HuH-7.5 (cell line): Measurements from ENCODE around the gene PHAX.
"Not testable (repeated sequence)": the region's sequence is repeated elsewhere in the genome, so short reads cannot be mapped to it uniquely, and the experiment has no call there.

Experiments used
- DNase-seq: peaks from one replicate; pipeline ENCODE4 v3.0.0; 2011; ENCODE audit warnings: low spot score

PHAX gene, protein sequence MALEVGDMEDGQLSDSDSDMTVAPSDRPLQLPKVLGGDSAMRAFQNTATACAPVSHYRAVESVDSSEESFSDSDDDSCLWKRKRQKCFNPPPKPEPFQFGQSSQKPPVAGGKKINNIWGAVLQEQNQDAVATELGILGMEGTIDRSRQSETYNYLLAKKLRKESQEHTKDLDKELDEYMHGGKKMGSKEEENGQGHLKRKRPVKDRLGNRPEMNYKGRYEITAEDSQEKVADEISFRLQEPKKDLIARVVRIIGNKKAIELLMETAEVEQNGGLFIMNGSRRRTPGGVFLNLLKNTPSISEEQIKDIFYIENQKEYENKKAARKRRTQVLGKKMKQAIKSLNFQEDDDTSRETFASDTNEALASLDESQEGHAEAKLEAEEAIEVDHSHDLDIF

DNA sequence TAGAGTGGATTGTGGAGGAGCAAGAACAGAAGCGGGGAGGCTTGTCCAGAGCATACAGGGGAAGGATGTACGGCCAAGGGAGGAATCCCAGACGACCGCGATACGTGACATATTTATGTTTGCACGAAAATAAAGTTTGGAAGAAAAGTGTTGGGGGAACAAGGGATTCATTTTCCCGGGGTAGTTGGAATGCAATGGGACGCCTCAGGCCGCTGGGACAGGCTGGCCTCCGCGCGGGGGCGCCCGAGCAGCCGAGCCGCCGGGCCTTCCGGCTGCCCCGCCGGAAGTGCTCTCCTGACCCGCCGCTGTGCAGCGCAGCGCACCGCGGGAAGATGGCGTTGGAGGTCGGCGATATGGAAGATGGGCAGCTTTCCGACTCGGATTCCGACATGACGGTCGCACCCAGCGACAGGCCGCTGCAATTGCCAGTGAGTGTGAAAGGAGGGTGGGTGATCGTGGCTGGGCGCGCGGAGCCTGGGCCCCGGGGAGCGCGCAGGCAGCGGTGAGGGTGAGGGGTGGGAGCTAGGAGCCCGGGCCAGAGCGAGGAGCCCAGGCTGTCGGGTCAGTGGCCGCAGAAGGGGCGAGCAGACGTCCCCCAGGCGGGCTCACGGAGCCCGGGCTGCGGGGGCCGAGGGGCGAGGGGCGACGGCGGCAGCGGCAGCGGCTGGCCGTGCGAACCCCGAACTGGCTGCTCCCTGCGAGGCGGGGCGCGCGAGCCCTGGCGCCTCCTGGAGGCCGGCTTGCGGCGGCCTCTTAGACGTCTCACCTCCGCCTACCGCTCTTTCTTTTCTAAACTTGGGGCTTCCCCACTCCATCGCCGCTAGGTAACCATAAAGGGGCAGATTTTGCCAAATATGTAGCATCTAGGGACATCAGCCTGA is at the start of gene PHAX:
Gene PHAX, plus strand, starts transcription at position 317 of the 881 bp plus-strand sequence. Its CDS starts 16 bp downstream, at position 333.
- DNase-seq, result peak; percentile 74

DNA sequence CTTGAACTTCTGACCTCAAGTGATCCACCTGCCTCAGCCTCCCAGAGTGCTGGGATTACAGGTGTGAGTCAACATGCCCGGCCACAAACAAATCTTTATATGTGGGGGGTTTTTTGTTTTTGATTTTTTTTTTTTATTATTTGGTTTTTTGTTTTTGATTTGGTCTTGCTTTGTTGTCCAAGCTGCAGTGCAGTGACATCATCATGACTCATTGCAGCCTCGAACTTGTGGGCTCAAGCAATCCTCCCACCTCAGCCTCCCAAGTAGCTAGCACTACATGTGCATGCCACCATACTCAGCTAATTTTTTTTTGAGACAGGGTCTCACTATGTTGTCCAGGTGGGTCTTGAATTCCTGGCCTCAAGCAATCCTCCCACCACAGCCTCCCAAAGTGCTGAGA is 48.1 kb upstream of the PHAX start:
- DNase-seq, result no peak

DNA sequence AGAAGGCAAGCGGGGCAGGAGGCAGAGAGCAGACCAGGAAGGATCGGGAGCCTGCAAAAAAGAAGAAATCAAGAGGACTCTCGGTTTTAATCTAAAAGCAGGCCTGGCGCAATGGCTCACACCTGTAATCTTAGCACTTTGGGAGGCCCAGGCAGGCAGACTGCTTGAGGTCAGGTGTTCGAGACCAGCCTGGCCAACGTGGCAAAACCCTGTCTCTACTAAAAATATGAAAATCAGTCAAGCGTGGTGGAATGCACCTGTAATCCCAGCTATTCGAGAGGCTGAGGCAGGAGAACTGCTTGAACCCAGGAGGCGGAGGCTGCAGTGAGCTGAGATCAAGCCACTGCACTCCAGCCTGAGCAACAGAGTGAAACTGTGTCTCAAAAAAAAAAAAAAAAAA is 45.6 kb upstream of the PHAX start:
- not testable (repeated sequence) for DNase-seq

DNA sequence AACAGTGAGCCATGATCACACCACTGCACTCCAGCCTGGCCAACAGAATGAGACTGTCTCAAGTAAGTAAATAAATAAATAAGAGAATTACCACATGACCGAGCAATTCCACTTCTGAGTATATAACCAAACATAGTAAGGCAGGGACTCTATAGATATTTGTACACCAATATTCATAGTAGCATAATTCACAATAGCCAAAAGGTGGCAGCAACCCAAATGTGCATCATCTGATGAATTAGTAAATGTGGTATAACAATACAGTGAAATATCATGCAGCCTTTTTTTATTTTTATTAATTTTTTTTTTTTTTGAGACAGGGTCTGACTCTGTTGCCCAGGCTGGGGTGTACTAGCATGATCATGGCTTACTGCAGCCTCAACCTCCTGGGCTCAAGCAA is 38.8 kb upstream of the PHAX start:
- DNase-seq, result no peak

DNA sequence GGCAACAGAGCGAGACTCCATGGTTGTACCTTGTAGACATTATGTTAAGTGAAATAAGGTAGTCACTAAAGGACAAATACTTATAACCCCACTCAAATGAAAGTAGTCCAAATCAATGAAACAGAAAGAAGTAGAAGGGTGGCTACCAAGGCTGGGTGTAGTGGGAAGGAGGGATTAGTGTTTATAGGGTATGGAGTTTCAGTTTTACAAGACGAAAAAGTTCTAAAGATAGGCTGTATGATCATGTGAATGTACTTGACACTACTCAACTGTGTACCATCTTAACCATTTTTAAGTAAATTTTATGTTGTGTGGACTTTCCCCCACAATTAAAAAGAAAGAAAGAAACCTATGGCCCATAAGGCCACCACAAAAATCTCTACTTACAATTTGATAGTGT is 37.9 kb upstream of the PHAX start:
- no peak for DNase-seq

DNA sequence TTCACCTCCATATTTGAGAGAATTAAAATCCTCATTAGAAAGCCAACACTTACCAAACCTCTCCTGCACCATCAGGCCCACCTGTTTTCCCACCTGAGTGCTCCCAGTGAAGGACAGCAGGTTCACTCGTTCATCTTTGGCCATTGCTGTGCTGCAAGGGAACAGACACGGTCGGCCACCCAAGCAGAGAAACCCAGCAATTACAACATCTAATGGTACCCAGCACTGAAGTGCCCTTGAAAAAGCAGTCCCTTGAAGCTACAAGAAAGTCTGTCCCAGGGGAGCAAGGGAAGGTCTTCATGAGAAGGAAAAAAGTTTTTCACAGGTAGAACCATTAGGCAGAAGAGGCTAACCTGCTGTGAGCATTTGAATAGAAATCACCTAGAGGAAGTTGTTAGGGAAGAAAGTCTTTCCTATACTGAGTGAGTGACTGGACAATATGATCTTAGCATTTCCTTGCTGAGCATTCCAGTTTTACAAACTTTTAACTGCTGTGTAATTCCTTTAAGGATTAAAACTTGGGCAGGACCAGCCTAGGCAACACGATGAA is 32.5 kb upstream of the PHAX start:
- DNase-seq, result no peak

DNA sequence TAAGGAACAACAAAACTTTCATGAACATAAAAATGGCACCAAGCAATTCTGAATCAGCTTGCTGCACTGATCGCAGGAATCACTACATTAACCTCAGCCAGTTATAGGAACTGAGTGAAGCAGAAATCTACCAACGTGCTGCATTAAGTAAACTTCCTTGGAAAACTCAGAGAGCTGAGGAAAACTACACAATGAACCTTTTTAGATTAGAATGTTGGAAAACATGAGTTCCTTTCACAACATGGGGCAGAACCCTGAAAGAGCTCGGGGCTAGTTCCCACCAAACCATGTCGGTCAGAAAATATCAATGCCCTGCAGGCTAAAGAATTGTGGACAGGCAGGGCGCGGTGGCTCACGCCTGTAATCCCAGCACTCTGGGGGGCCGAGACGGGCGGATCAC is 25.1 kb upstream of the PHAX start:
- DNase-seq, result no peak

DNA sequence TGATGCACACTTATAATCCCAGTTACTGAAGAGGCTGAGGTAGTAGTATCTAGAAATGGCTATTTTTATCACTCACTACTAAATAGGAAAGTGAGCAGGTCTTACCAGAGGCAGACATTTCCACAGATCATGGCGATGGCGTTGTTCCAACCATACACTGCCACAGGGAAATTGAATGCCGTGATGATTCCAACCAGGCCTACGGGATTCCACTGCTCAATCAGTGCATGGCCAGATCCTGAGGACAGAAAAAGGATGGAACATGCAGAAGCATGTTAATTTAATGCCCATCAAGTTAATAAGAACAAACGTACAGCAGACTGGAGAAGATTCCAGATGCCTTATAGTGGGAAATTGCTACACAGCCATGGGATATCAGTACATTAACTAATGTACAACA is 23.8 kb upstream of the PHAX start:
- DNase-seq, result no peak

DNA sequence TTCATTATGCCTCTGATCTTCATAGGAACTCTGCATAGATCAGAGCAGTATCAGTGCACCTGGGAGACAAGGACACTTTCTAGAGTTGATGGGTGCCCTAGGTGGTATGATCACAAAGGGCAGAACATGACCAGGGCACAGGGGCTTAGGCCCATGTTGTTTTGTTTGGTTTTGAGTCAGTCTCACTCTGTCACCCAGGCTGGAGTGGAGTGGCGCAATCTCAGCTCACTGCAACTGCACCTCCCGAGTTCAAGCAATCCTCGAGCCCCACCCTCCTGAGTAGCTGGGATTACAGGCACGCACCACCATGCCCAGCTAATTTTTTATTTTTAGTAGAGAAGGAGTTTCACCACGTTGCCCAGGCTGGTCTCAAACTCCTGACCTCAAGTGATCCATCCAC is 23.3 kb upstream of the PHAX start:
- DNase-seq, result no peak

DNA sequence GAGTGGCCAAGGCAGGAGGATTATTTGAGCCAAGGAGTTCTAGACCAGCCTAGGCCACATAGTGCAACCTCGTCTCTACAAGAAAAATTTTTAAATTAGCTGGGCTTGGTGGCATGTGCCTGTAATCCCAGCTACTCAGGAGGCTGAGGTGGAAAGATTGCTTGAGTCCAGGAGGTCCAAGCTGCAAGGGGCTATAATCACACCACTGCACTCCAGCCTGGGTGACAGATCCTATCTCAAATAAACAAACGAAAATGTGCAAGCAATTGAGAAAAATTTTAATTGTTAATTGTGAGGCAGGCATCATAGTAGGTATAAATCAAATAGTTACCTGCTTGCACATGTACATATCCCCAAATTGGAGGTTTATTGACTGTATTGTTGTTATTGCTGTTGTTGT is 21.0 kb upstream of the PHAX start:
- no peak for DNase-seq

DNA sequence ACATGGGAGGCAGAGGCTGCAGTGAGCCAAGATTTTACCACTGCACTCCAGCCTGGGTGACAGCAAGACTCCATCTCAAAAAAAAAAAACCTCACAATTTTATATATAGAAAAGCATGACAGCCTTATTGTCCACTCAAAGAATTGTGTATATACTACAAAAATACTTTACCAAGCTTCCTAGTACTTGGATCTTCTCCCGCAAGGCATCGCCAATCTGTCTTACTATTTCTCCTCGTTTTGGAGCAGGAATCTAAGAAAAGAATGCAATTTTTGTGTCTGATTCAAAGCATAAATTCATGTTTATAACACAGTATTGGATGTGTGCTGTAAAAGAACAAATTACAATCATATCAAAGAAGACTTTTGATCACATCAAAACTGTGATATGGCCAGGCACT is 17.0 kb upstream of the PHAX start:
- DNase-seq, result no peak

DNA sequence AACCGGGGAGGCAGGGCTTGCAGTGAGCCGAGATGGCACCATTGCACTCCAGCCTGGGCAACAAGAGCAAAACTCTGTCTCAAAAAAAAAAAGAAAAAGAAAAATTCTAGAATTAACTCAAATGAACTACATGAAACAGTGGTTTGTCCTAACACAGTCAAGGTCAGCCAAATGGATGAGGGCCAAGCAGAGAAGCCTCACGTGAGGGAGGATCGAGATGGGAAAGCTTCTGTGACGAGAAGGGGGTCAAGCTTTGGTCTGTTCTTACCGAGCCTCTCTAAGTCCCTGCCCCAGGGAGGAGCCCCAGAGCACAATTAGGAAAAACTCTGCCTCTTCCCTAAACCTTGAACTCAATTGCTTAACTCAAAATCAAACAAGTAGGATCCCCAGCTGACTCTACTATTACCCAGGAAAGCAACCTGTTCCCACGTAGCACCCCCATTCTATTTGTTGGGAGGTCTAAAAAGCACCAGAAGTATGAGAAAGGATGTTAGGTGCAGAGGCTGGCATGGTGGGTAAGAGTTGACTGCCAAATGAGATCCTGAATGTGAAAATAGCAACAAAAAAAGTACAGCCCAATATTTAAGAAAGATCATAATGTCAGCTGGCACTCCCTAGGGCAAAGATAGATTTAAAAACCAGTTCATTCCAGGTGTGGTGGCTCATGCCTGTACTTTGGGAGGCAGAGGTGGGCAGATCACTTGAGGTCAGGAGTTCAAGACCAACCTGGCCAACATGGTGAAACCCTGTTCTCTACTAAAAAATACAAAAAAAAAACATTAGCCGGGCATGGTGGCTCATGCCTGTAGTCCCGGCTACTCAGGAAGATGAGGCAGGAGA is 13.0 kb upstream of the PHAX start:
- no peak for DNase-seq

DNA sequence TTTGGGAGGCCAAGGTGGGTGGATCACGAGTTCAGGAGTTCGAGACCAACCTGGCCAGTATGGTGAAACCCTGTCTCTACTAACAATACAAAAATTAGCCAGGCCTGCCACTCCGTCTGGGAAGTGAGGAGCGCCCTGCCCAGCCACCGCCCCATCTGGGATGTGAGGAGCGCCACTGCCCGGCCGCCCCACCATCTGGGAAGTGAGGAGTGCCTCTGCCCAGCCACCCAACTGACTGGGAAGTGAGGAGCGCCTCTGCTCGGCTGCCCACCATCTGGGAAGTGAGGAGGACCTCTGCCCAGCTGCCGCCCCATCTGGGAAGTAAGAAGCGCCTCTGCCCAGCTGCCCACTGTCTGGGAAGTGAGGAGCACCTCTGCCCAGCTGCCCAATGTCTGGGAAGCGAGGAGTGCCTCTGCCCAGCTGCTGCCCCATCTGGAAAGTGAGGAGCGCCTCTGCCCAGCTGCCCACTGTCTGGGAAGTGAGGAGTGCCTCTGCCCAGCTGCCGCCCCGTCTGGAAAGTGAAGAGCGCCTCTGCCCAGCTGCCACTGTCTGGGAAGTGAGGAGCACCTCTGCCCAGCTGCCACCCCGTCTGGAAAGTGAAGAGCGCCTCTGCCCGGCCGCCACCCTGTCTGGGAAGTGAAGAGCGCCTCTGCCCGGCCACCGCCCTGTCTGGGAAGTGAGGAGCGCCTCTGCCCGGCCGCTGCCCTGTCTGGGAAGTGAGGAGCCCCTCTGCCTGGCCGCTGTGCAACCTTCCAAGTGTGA is 11.0 kb upstream of the PHAX start:
- DNase-seq, result no peak

DNA sequence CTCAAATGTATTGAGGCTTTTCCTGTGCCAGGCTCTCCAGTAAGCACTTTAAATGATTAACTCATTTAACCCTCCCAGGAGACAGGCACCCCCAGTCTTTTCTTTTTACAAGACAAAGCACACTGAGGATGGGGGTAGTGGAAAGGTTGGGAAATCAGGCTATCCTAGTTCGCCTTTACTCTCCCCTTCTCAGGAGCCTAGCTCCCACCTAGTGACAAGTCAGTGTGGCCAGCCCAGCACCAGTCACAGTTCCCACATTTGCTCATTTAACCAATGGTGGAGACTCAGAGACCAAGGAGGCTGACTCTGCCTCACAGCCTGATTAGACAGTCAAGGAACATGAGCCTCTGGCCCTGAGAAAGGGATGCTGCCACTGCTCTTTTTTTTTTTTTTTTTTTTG is 9.2 kb upstream of the PHAX start:
- DNase-seq, result no peak

DNA sequence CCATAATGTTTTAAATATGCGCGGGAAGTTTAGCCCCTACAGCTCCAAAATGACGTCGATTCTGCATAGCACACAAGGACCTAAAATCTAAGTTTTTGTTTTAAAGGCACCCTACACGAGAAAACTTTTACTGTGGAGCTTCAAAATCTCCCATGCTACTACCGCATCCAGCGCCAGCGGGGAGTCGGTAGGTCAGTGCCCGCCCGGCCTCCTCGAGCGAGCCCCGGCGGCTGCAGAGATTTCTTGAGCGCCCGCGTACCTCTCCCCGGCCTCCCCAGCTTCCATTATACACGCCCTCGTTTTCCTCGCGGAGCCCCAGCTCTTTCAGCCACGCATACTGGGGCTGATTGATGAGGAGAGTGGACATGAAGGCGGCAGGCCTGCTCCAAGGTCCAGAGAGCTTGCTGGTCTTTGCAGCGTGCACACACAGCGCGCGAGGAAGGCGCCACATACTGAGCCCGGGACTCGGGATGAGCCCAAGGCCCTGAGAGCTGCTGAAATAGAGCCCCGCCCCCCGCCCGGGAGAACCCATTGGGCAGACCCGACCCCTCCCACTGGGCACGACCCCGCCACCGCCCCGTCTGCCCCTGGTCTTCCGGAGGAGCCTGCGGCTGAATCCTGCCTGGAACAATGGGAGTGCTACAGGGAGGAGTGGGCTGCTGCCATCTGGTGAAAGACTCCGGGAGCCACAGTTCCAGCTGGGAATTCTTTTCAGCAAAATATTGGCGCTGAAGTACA is 5.8 kb upstream of the PHAX start, which contains the start of gene ALDH7A1:
Gene ALDH7A1, minus strand, starts transcription at position 472 of the 738 bp plus-strand sequence. Its CDS starts 21 bp downstream, at position 451.
- DNase-seq, result peak; percentile 90

DNA sequence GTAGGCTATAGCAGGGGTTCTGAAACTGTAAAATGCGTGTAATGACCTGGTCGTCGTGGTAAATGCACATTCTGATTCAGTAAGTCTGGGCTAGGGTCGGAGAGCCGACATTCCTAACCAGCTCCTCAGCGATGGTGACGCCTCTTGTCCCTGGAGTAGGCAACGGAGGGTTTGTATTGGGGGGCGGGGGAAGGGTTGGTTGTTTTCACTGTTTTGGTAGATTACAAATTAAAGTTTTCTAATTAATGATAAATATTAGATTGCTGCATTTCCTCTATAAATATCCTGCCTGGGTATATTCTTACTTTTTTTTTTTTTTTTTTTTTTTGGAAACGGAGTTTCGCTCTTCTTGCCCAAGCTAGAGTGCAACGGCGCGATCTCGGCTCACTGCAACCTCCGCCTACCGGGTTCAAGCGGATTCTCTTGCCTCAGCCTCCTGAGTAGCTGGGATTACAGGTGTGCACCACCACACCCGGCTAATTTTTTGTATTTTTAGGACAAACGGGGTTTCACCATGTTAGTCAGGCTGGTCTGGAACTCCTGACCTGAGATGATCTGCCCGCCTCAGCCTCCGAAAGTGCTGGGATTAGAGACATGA is 5.2 kb upstream of the PHAX start:
- no peak for DNase-seq

DNA sequence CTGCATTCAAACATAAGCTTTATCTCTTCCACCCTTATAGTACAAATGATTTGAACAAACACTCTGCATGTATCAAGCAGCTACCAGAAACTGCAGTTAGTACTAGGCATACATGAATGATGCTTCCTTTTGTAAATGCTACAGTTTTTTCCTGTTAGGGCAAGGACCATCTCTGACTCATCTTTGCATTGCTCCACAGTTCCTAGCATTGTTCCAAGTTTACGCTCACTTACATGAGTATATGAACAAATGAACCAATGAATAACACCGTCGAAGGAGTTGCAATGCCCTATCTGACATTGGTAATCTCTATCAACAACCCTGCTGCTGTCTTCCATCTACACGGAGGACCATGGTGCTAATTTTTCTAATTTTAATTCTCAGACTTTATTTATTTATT is 3.6 kb upstream of the PHAX start:
- no peak for DNase-seq

DNA sequence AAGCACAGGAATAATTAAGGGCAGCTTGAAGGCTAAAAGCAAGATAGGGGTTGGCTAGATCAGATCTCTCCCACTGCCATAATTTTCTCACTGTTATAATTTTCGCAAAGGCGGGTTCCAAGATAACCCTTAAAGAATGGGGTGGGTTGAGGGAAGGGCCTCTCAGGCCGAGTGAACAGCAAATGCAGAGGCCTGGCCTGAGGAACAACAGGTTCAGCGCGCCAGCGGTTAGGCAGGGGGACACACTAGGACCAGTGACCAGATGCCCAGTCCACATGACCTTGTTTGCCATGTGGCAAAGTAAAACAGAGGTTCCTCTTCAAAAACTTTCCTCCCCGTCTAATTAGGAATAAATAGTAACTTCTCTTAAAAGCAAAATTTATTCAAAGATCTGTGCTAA is 1.2 kb upstream of the PHAX start:
- no peak for DNase-seq

DNA sequence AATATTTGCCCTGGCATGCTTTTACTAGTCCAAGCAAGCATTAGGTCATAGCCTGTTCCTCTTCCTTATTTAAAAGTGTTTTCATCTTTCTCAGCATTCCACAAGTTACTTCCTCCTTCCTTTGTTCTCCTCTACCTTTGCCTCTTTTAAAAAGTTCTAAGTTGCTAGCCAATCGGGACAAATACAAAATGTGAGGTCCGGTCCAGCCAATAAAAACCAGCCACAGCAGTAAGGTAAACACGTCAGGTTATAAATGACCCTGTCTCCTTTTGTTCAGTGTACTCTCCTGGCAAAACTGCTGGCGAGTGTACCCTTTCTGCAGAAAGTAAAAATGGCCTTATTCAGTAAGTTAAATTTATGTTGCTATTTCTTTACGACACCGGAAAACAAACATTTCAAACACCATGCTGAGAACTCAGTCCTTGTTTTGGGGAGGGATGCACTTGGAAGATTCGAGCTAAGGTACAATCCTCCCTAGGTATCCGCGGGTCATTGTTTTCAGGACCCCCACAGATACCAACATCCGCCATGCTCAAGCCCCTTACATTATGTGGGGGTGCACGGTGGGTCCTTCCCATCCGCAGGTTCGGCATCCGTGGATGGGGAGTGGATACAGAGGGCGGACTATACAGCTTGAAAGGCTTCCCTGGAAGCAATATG is 646 bp upstream of the PHAX start:
- peak; percentile 34 for DNase-seq
